ENCODE results near the gene KRTCAP2. TPM values are rescaled to one million over a fixed set of nuclear protein-coding genes. Genes with fewer than 3 reads are reported as not detected.
A peak's percentile ranks its signal among the peaks of the same experiment; 100 is the strongest.

KRTCAP2 gene
- polyA plus RNA-seq, 1 of the 3 experiments (the other 2 are of a cell fraction) = 238 TPM

DNA sequence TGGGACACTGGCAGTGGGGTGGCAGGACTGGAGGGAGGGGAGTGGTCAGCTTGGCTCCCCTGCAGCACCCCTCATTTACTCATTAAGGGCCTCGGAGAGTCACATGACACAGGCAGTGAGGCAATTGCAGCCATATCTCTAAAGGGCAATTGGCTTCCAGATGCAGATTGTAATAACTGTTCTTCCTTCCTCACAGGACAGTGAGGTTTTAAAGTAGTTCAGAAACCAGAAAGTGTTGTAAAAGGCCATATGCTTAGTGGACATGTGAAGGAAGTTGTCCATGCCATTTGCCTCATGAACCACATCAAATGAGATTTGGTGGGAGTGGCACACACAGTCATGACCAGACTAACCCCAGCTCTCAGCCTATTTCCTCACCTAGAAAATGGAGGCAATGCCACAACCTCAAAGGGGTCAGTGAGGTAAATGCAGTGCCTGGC is 46.5 kb upstream of the KRTCAP2 start:
- peak overlapping the region in 1 of 2 experiments; percentile 71; a peak in 1 of 4 replicates for H3K27ac ChIP-seq (ENCODE audit: low read depth in 2 of 2, low read length in 1 of 2)
- TF ChIP-seq, protein P1, sequence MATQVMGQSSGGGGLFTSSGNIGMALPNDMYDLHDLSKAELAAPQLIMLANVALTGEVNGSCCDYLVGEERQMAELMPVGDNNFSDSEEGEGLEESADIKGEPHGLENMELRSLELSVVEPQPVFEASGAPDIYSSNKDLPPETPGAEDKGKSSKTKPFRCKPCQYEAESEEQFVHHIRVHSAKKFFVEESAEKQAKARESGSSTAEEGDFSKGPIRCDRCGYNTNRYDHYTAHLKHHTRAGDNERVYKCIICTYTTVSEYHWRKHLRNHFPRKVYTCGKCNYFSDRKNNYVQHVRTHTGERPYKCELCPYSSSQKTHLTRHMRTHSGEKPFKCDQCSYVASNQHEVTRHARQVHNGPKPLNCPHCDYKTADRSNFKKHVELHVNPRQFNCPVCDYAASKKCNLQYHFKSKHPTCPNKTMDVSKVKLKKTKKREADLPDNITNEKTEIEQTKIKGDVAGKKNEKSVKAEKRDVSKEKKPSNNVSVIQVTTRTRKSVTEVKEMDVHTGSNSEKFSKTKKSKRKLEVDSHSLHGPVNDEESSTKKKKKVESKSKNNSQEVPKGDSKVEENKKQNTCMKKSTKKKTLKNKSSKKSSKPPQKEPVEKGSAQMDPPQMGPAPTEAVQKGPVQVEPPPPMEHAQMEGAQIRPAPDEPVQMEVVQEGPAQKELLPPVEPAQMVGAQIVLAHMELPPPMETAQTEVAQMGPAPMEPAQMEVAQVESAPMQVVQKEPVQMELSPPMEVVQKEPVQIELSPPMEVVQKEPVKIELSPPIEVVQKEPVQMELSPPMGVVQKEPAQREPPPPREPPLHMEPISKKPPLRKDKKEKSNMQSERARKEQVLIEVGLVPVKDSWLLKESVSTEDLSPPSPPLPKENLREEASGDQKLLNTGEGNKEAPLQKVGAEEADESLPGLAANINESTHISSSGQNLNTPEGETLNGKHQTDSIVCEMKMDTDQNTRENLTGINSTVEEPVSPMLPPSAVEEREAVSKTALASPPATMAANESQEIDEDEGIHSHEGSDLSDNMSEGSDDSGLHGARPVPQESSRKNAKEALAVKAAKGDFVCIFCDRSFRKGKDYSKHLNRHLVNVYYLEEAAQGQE (IDR thresholded peaks at IDR 0.05; ENCODE audit: low read depth, low read length) = no peak
- TF ChIP-seq, protein P2, sequence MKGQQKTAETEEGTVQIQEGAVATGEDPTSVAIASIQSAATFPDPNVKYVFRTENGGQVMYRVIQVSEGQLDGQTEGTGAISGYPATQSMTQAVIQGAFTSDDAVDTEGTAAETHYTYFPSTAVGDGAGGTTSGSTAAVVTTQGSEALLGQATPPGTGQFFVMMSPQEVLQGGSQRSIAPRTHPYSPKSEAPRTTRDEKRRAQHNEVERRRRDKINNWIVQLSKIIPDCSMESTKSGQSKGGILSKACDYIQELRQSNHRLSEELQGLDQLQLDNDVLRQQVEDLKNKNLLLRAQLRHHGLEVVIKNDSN (IDR thresholded peaks at IDR 0.05; ENCODE audit: borderline replicate concordance, low read depth) = peak; percentile 92
- TF ChIP-seq MXI1 (IDR thresholded peaks at IDR 0.05; ENCODE audit: low read depth, low read length) (peak; percentile 8; the same call in 1 of the 2 replicates), ELF1 (IDR thresholded peaks at IDR 0.05) (0 out of 2 replicates have a peak, but pooled peaks have one; percentile 16), JUND (IDR thresholded peaks at IDR 0.05) (no peak), YY1 (IDR thresholded peaks at IDR 0.05; ENCODE audit: low read depth) (peak; percentile 93), EZH2phosphoT487 (IDR thresholded peaks at IDR 0.05; ENCODE audit: borderline replicate concordance, low read depth) (no peak)
- TF ChIP-seq, protein P3, sequence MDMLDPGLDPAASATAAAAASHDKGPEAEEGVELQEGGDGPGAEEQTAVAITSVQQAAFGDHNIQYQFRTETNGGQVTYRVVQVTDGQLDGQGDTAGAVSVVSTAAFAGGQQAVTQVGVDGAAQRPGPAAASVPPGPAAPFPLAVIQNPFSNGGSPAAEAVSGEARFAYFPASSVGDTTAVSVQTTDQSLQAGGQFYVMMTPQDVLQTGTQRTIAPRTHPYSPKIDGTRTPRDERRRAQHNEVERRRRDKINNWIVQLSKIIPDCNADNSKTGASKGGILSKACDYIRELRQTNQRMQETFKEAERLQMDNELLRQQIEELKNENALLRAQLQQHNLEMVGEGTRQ (IDR thresholded peaks at IDR 0.05; ENCODE audit: borderline replicate concordance, low read depth, low read length) = peak; percentile 82
- ChIA-PET POLR2A (interaction anchor here (0.6 to 2.6 kb wide), 4 partner anchors 10 to 436 kb away, joined by 3 to 11 read pairs (median 4); partner anchors contain the start of genes MTX1 and THBS3), CTCF (interaction anchor here (0.6 to 2.7 kb wide), 5 partner anchors 10 to 130 kb away, joined by 3 to 9 read pairs (median 6); partner anchors contain the start of gene THBS3)
- peak; percentile 67 for DNase-seq
- H3K4me2 ChIP-seq = no peak overlapping the region; the same call in 1 of the 2 replicates
- no peak overlapping the region; the same call in 1 of the 2 replicates for H3K9ac ChIP-seq
- no peaks in the 10 kb centered on the region for H3K27me3 ChIP-seq (ENCODE audit: insufficient read depth)
- H3K9me3 ChIP-seq = no peaks in the 10 kb centered on the region
- no peaks in the 10 kb centered on the region for H4K20me1 ChIP-seq (ENCODE audit: insufficient read depth)
- no peak overlapping the region; a peak in 1 of 4 replicates for H3K4me3 ChIP-seq (ENCODE audit: low read depth in 2 of 2, low read length in 1 of 2)
- peak overlapping the region; percentile 76; the same call in 1 of the 2 replicates for H2AFZ ChIP-seq (ENCODE audit: low read depth)
- peaks cover 16% of the 10 kb centered on the region for H3F3A ChIP-seq (replicated peaks; ENCODE audit: insufficient read depth)
- peaks cover 0 to 14% of the 10 kb centered on the region in 2 experiments; a peak in 2 of 4 replicates for H3K4me1 ChIP-seq (ENCODE audit: control insufficient read depth in 1 of 2, insufficient read depth in 2 of 2, low read depth in 1 of 2, low read length in 1 of 2)
- H3K36me3 ChIP-seq (replicated peaks in 1 of 2; ENCODE audit: control insufficient read depth in 1 of 2, insufficient read depth in 2 of 2, low read length in 1 of 2) = peaks cover 0 to 7% of the 10 kb centered on the region in 2 experiments
- peaks cover 9% of the 10 kb centered on the region; the same call in 1 of the 2 replicates for H3K79me2 ChIP-seq (ENCODE audit: insufficient read depth)
- WGBS (ENCODE audit: low lambda C conversion rate) = 11% methylated on average over 1 of the region's 1 CpG
- H3K9me2 ChIP-seq = no peaks in the 10 kb centered on the region
